Type B pancreatic cell (in vitro differentiated cells): ENCODE data around the gene JAZF1. TPM values are rescaled to one million over a fixed set of nuclear protein-coding genes. Genes with fewer than 3 reads are reported as not detected.

Source experiments
- DNase-seq: peaks from one replicate; pipeline ENCODE4 v3.0.0; 2021; ENCODE audit warnings: mixed read lengths; ENCODE audit not compliant: unreplicated experiment; ENCODE audit errors: extremely low spot score
- H3K27ac Mint-ChIP-seq: 2 replicates; pipeline ENCODE4 v1.8.0; 2021; ENCODE audit warnings: mild to moderate bottlenecking, mixed read lengths
- H3K27me3 Mint-ChIP-seq: 2 replicates; pipeline ENCODE4 v1.8.0; 2021; ENCODE audit warnings: mixed read lengths
- H3K36me3 Mint-ChIP-seq: 2 replicates; pipeline ENCODE4 v1.8.0; 2021; ENCODE audit warnings: mixed read lengths
- H3K4me1 Mint-ChIP-seq: one replicate; pipeline ENCODE4 v1.8.0; 2021; ENCODE audit warnings: mixed read lengths; ENCODE audit not compliant: unreplicated experiment
- H3K4me3 Mint-ChIP-seq: 2 replicates; pipeline ENCODE4 v1.8.0; 2021; ENCODE audit warnings: mild to moderate bottlenecking, mixed read lengths
- H3K9me3 Mint-ChIP-seq: 2 replicates; pipeline ENCODE4 v1.8.0; 2021; ENCODE audit warnings: mixed read lengths
- CTCF ChIP-seq: fragments of 200-600 bp; sonication (generic); conservative IDR thresholded peaks from 2 replicates; pipeline ENCODE4 v1.5.0; 2021; ENCODE audit warnings: antibody characterized with exemption, mild to moderate bottlenecking
- total RNA-seq: library from RNA; stranded (reverse); gene quantifications from 2 replicates; pipeline ENCODE4 v1.2.1, GENCODE V29; 2021; ENCODE audit warnings: low replicate concordance

JAZF1 gene
- total RNA-seq, 1 donor from 2014 or later, result 4.9 TPM

GRCh38 chr7:28081016-28081415, 99.6 kb downstream of the JAZF1 start:
- no peak for DNase-seq
- Mint-ChIP-seq H3K9me3 (no peaks in the 10 kb centered on the region), H3K4me3 (no peak overlapping the region), H3K4me1 (peaks cover 27% of the 10 kb centered on the region), H3K36me3 (no peaks in the 10 kb centered on the region), H3K27me3 (peaks cover 10% of the 10 kb centered on the region), H3K27ac (no peak overlapping the region)
- no peak for TF ChIP-seq CTCF

GRCh38 chr7:28078036-28078901, 102.3 kb downstream of the JAZF1 start:
- peaks cover 10% of the 10 kb centered on the region for H3K27me3 Mint-ChIP-seq
- DNase-seq, result no peak
- H3K27ac Mint-ChIP-seq, result no peak overlapping the region
- no peaks in the 10 kb centered on the region for H3K36me3 Mint-ChIP-seq
- TF ChIP-seq CTCF, result peak; percentile 97
- H3K4me3 Mint-ChIP-seq, result peak overlapping the region; percentile 11
- peaks cover 29% of the 10 kb centered on the region for H3K4me1 Mint-ChIP-seq
- H3K9me3 Mint-ChIP-seq, result no peaks in the 10 kb centered on the region

- Mint-ChIP-seq H3K9me3 (no peaks in the 10 kb centered on the region), H3K27ac (no peak overlapping the region), H3K27me3 (peaks cover 5% of the 10 kb centered on the region), H3K36me3 (no peaks in the 10 kb centered on the region), H3K4me3 (peak overlapping the region; percentile 11), H3K4me1 (peaks cover 33% of the 10 kb centered on the region)
- no peak for DNase-seq
- TF ChIP-seq CTCF, result no peak
Measured at GRCh38 chr7:28077616-28078015, 103.0 kb downstream of the JAZF1 start.

GRCh38 chr7:28076423-28077200, 104.0 kb downstream of the JAZF1 start:
- Mint-ChIP-seq H3K27ac (peak overlapping the region; percentile 26), H3K4me3 (peak overlapping the region; percentile 37), H3K9me3 (no peaks in the 10 kb centered on the region), H3K36me3 (no peaks in the 10 kb centered on the region), H3K27me3 (no peaks in the 10 kb centered on the region), H3K4me1 (peaks cover 33% of the 10 kb centered on the region)
- DNase-seq, result no peak
- TF ChIP-seq CTCF, result no peak

GRCh38 chr7:28075674-28076358, 104.8 kb downstream of the JAZF1 start:
- Mint-ChIP-seq H3K4me3 (no peak overlapping the region), H3K4me1 (peaks cover 30% of the 10 kb centered on the region), H3K36me3 (no peaks in the 10 kb centered on the region), H3K9me3 (no peaks in the 10 kb centered on the region), H3K27ac (no peak overlapping the region), H3K27me3 (no peaks in the 10 kb centered on the region)
- no peak for DNase-seq
- TF ChIP-seq CTCF, result no peak
